Body of pancreas (tissue), 4 donors: ENCODE results near the gene YWHAE. TPM values are rescaled to one million over a fixed set of nuclear protein-coding genes. Genes with fewer than 3 reads are reported as not detected.
"Not testable (repeated sequence)": the region's sequence is repeated elsewhere in the genome, so short reads cannot be mapped to it uniquely, and the experiment has no call there.

Experiments
- ATAC-seq: fragments of 150-250 bp; one replicate; pipeline ENCODE4 v1.9.1; 2016
- DNase-seq, 4 donors: peaks; one replicate each; pipeline ENCODE4 v3.0.0-alpha.2; 2019
- H3K27ac ChIP-seq, 4 donors: fragments of 200-600 bp; sonication (generic); 1 replicate in 3 of 4; 2 replicates in 1 of 4; pipeline versions ENCODE4 v1.5.1 to v1.6.1; 2016 to 2019; ENCODE audit warnings: mild to moderate bottlenecking in 1 of 4, mixed read lengths in 1 of 4, moderate library complexity in 1 of 4
- H3K27me3 ChIP-seq, 2 donors: fragments of 200-600 bp; sonication (generic); one replicate each; pipeline ENCODE4 v1.6.0; 2016; ENCODE audit warnings: mild to moderate bottlenecking in 1 of 2
- H3K36me3 ChIP-seq, 2 donors: fragments of 200-600 bp; sonication (generic); replicated peaks in 1 of 2; 2 replicates each; pipeline ENCODE4 v1.5.1; 2016; ENCODE audit warnings: low read depth in 2 of 2; ENCODE audit not compliant: insufficient read depth in 1 of 2
- H3K4me1 ChIP-seq: fragments of 200-600 bp; sonication (generic); one replicate; pipeline ENCODE4 v1.6.0; 2016
- H3K4me3 ChIP-seq, 2 donors: fragments of 200-600 bp; sonication (generic); 1 replicate in 1 of 2; 2 replicates in 1 of 2; pipeline ENCODE4 v1.5.1; 2016 to 2019
- H3K9me3 ChIP-seq, 3 donors: fragments of 200-600 bp; sonication (generic); 1 replicate in 2 of 3; 2 replicates in 1 of 3; pipeline ENCODE4 v1.5.1; 2016
- POLR2A ChIP-seq, 3 donors: fragments of 450-650 bp; IDR thresholded peaks; one replicate each; pipeline ENCODE4 v1.6.1; 2016; ENCODE audit warnings: antibody characterized with exemption in 3 of 3, mild to moderate bottlenecking in 2 of 3
- WGBS, 2 donors: methylation state at CpG; one replicate each; pipeline ENCODE4 v1.1.5; 2017; 5-methylcytosine and 5-hydroxymethylcytosine counted together
- intact Hi-C: fragments of 100-400 bp; cut with DNase I; formaldehyde crosslinking; loops from one replicate; pipeline ENCODE4 v1.15.1; 2023
- total RNA-seq, 2 donors: library from RNA; depleted of rRNA; stranded (reverse); fragments of >200 nt; gene quantifications; one replicate each; pipeline ENCODE4 v1.1.0, GENCODE V29; 2016
- TF ChIP-seq, protein P1 (sequence below), 7 experiments: fragments of 450-650 bp in 4 of 7; fragments of 200-600 bp in 3 of 7; sonication (generic) in 3 of 7; IDR thresholded peaks; one replicate each; pipeline ENCODE4 v1.5.1; 2016 to 2019; ENCODE audit warnings: antibody characterized with exemption in 7 of 7

The YWHAE gene
- total RNA-seq, 2 donors from 2014 or later: 301 to 378 TPM

DNA sequence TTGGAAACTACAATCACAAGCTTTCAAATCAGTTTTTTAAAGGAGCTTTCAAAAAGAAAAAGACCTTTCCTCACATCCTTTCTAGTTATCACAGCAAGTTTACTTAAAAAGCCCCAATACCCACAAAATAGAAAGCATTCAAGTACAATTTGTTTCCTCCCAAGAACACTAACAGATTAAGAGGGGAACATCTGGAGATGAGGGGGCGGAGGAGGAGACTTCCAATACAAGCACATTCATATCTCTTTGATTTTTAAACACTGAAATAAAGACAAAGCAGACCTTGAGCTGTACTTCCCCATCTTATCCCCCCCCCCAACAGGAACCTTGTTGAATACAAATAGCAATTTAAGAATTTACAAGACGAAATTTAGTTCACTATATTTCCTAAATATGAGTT is 2.0 kb downstream of the YWHAE start:
- peak overlapping the region in 3 of 4 donors; percentile 98 to 100 (median 99) for H3K27ac ChIP-seq
- intact Hi-C loops: no loop called here
- ATAC-seq (no peak), DNase-seq (no peak)
- no peaks in the 10 kb centered on the region for H3K9me3 ChIP-seq
- TF ChIP-seq POLR2A (IDR thresholded peaks at IDR 0.05): no peak
- TF ChIP-seq, protein P1, sequence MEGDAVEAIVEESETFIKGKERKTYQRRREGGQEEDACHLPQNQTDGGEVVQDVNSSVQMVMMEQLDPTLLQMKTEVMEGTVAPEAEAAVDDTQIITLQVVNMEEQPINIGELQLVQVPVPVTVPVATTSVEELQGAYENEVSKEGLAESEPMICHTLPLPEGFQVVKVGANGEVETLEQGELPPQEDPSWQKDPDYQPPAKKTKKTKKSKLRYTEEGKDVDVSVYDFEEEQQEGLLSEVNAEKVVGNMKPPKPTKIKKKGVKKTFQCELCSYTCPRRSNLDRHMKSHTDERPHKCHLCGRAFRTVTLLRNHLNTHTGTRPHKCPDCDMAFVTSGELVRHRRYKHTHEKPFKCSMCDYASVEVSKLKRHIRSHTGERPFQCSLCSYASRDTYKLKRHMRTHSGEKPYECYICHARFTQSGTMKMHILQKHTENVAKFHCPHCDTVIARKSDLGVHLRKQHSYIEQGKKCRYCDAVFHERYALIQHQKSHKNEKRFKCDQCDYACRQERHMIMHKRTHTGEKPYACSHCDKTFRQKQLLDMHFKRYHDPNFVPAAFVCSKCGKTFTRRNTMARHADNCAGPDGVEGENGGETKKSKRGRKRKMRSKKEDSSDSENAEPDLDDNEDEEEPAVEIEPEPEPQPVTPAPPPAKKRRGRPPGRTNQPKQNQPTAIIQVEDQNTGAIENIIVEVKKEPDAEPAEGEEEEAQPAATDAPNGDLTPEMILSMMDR (IDR thresholded peaks at IDR 0.05): no peak
- no peak overlapping the region for H3K4me3 ChIP-seq
- no peaks in the 10 kb centered on the region for H3K36me3 ChIP-seq
- WGBS, 2 donors: 8 to 10% methylated on average over 2 of the region's 2 CpGs
- H3K27me3 ChIP-seq: no peaks in the 10 kb centered on the region
- peaks cover 58% of the 10 kb centered on the region for H3K4me1 ChIP-seq

DNA sequence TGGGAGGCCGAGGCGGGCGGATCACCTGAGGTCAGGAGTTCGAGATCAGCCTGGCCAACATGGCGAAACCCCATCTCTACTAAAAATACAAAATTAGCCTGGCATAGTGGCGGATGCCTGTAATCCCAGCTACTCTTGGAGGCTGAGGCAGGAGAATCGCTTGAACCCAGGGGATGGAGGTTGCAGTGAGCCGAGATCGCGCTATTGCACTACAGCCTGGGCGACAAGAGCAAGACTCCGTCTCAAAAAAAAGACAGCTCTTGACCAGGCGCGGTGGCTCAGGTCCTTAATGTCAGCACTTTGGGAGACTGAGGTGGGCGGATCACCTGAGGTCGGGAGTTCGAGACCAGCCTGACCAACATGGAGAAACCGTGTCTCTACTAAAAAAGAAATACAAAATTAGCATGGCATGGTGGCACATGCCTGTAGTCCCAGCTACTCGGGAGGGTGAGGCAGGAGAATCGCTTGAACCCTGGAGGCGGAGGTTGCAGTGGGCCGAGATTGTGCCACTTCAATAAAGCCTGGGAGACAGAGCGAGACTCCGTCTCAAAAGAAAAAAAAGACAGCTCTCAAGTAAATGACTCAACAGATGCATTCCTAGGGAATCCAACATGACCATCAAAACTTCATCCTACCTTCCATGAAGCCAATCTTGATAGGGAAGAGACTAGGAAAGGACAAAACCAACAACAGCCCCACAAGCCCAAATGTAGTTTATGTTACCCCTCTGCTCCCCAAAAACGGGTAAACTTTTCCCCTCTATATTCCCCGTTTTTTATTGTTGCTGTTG is 4.0 kb downstream of the YWHAE start:
- ATAC-seq, intact Hi-C loops, H3K4me3 ChIP-seq, H3K9me3 ChIP-seq, H3K36me3 ChIP-seq, DNase-seq, H3K27me3 ChIP-seq, H3K27ac ChIP-seq: not testable (repeated sequence)
- WGBS, 2 donors: 87 to 90% methylated on average over 26 of the region's 26 CpGs
- H3K4me1 ChIP-seq: peaks cover 76% of the 10 kb centered on the region

DNA sequence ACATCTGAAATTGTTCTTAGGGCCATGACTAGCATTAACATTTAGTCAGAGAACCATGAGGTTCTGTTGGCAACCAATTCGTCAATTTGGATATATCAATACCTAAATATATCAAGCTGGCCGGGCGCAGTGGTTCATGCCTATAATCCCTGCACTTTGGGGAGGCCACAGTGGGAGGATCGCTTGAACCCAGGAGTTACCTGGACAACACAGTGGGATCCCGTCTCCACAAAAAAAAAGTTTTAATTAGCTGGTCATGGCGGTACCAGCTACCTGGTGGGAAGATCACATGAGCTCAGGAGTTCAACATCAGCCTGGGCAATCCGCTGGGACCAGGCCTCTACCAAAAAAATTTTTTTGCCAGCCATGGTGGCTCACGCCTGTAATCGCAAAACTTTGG is 8.4 kb downstream of the YWHAE start:
- Histone ChIP-seq H3K27ac (peak overlapping the region in 1 of 4 donors; percentile 39), H3K4me1 (peaks cover 96% of the 10 kb centered on the region), H3K27me3 (no peaks in the 10 kb centered on the region), H3K4me3 (no peak overlapping the region), H3K9me3 (no peaks in the 10 kb centered on the region), H3K36me3 (no peaks in the 10 kb centered on the region)
- intact Hi-C loops: no loop called here
- 89 to 96% methylated on average over 9 of the region's 9 CpGs for WGBS, 2 donors
- TF ChIP-seq POLR2A (IDR thresholded peaks at IDR 0.05): no peak
- TF ChIP-seq, protein P1 (IDR thresholded peaks at IDR 0.05): no peak
- ATAC-seq (no peak), DNase-seq (no peak)

DNA sequence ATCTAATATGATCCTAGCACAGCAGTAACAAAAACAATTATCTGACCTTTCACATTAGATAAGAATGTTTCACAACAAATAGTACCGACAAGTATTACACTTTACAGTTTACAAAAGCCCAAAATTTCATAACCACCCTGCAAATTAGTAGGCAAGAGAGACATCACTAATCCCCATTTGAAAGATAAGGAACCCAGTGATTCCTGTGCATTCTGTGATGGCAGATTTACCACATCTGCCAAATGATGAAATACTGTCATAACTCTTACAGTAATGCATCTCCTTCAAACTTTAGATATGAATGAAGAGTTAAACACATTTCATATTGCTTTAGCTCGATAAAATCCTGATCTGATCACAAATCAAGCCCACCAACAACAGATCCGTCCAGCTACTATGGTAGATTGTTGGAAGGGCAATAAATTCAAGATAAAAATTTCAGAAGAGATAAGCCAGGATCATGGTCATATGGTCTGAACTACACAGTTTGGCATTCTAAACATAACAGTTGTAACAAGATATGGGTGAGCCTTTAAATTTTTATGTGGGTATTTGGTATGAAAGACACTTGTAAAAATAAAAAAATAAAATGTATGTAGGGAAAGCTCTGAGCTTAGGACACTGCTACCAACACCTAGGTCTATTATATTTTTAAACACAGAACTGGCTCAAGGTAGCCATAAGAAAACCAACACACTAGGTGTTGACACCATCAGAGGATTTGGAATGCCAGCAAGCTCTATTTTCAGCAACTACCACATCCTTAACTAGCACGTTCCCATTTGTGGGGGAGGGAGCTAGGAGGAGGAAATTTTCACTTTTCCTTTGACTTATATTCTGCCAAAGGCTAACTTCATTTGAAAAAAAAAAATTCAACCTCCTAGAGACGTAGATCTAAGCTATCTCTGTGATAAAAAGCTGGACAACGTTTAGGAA is 9.3 kb downstream of the YWHAE start:
- intact Hi-C loops: no loop called here
- H3K4me3 ChIP-seq: no peak overlapping the region
- no peaks in the 10 kb centered on the region for H3K9me3 ChIP-seq
- H3K27me3 ChIP-seq: no peaks in the 10 kb centered on the region
- WGBS, 2 donors: 3 to 9% methylated on average over 6 of the region's 6 CpGs
- ATAC-seq (peak; percentile 22), DNase-seq (no peak)
- H3K36me3 ChIP-seq: no peaks in the 10 kb centered on the region
- peak overlapping the region in 1 of 4 donors; percentile 39 for H3K27ac ChIP-seq
- peaks cover 95% of the 10 kb centered on the region for H3K4me1 ChIP-seq
- TF ChIP-seq, protein P1 (IDR thresholded peaks at IDR 0.05): no peak
- TF ChIP-seq POLR2A (IDR thresholded peaks at IDR 0.05): no peak

DNA sequence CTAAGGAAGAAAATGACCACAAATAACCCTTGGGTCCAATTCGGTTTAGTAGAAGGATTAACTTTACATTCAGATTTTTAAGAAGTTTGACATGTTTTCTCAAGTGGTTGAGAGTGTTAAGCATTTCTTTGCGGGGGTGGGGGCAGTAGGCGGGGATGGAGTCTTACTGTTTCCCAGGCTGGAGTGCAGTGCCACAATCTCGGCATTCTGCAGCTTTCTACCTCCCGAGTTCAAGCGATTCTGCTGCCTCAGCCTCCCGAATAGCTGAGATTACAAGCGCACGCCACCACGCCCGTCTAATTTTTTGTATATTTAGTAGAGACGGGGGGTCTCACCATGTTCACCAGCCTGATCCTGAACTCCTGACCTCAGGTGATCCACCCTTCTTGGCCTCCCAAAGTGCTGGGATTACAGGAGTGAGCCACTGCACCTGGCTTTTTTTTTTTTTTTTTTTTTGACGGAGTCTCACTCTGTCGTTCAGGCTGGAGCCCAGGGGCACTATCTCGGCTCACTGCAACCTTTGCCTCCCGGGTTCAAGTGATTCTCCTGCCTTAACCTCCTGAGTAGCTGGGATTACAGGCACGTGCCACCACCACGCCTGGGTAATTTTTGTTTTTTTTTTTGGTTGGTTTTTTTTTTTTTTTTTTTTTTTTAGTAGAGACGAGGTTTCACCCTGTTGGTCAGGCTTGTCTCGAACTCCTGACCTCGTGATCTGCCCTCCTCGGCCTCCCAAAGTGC is 12.4 kb downstream of the YWHAE start:
- H3K27me3 ChIP-seq, ATAC-seq, H3K27ac ChIP-seq, H3K36me3 ChIP-seq, H3K9me3 ChIP-seq, H3K4me3 ChIP-seq, intact Hi-C loops, DNase-seq: not testable (repeated sequence)
- 59 to 61% methylated on average over 18 to 21 of the region's 22 CpGs for WGBS, 2 donors
- peaks cover 98% of the 10 kb centered on the region for H3K4me1 ChIP-seq

DNA sequence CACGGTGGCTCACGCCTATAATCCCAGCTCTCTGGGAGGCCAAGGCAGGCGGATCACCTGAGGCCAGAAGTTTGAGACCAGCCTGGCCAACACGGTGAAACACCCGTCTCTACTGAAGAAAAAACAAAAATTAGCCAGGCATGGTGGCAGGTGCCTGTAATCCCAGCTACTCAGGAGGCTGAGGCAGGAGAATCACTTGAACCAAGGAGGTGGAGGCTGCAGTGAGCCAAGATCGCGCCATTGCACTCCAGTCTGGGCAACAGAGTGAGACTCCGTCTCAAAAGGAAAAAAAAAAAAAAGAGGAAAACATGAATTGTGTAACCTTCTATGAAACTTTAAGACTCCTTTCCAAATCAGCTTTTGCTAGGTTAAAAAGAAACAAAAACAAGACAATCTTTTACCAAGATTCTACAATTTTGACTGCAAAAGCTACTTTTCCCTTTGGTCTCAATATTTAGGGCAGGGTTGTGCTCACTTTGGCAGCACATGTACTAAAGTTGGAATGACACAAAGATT is 13.3 kb downstream of the YWHAE start:
- DNase-seq, H3K4me3 ChIP-seq, H3K9me3 ChIP-seq, H3K36me3 ChIP-seq, intact Hi-C loops, H3K27me3 ChIP-seq, ATAC-seq: not testable (repeated sequence)
- Histone ChIP-seq H3K4me1 (peaks cover 91% of the 10 kb centered on the region), H3K27ac (peak overlapping the region in 2 of 4 donors; percentile 16 to 20)
- WGBS, 2 donors: 82 to 85% methylated on average over 8 of the region's 8 CpGs
